Stimulated activated naive CD4-positive, alpha-beta T cell treated with Interleukin-2 at 50 U/mL for 16 hours (primary cell): ENCODE measurements around the gene ERH.
"Not testable (repeated sequence)": the region's sequence is repeated elsewhere in the genome, so short reads cannot be mapped to it uniquely, and the experiment has no call there.

Experiments
- DNase-seq: peaks from one replicate; lab custom pipeline; 2025; lab: John Stamatoyannopoulos, UW

ERH gene

GRCh38 chr14:69398053-69398817, at the start of gene ERH, which contains the start of gene SLC39A9:
ERH (minus strand) TSS chr14:69398299; CDS start chr14:69398233, 66 bp downstream.
SLC39A9 (plus strand) TSS chr14:69398692; CDS start chr14:69399370, 678 bp downstream.
- peak; percentile 94 for DNase-seq

GRCh38 chr14:69443296-69443805, 45.3 kb upstream of the ERH start:
- DNase-seq, result no peak

GRCh38 chr14:69441948-69442347, 43.8 kb upstream of the ERH start:
- DNase-seq, result no peak

GRCh38 chr14:69439521-69440270, 41.6 kb upstream of the ERH start:
- no peak for DNase-seq

GRCh38 chr14:69432364-69432763, 34.3 kb upstream of the ERH start:
- DNase-seq, result no peak

GRCh38 chr14:69430306-69430939, 32.3 kb upstream of the ERH start:
- no peak for DNase-seq

- DNase-seq, result no peak
Measured at GRCh38 chr14:69429643-69430042, 31.5 kb upstream of the ERH start.

GRCh38 chr14:69428289-69428998, 30.3 kb upstream of the ERH start:
- no peak for DNase-seq

GRCh38 chr14:69427596-69427995, 29.5 kb upstream of the ERH start:
- no peak for DNase-seq

- no peak for DNase-seq
Measured at GRCh38 chr14:69424149-69424923, 26.2 kb upstream of the ERH start.

GRCh38 chr14:69423279-69423678, 25.2 kb upstream of the ERH start:
- no peak for DNase-seq

- not testable (repeated sequence) for DNase-seq
Measured at GRCh38 chr14:69416087-69416486, 18.0 kb upstream of the ERH start.

GRCh38 chr14:69413483-69413882, 15.4 kb upstream of the ERH start:
- DNase-seq, result no peak

- DNase-seq, result no peak
Measured at GRCh38 chr14:69408331-69408960, 10.3 kb upstream of the ERH start.

GRCh38 chr14:69405762-69406161, 7.7 kb upstream of the ERH start:
- no peak for DNase-seq

GRCh38 chr14:69404883-69405282, 6.8 kb upstream of the ERH start:
- DNase-seq, result no peak

- DNase-seq, result no peak
Measured at GRCh38 chr14:69404478-69404877, 6.4 kb upstream of the ERH start.

- no peak for DNase-seq
Measured at GRCh38 chr14:69401841-69402240, 3.7 kb upstream of the ERH start.

- no peak for DNase-seq
Measured at GRCh38 chr14:69400154-69400553, 2.1 kb upstream of the ERH start.

GRCh38 chr14:69399750-69400149, 1.7 kb upstream of the ERH start:
- DNase-seq, result no peak

- DNase-seq, result peak; percentile 60
Measured at GRCh38 chr14:69398818-69399210, 715 bp upstream of the ERH start.
